Panc1 (cell line): Measurements from ENCODE around the gene TXNRD1.

Experiments
- POLR2AphosphoS5 ChIP-seq: IDR thresholded peaks from 2 replicates; pipeline ENCODE4 v1.6.1; 2012; ENCODE audit warnings: mild to moderate bottlenecking, low read depth, low read length, moderate library complexity
- TF ChIP-seq, protein P1 (sequence below), 2 experiments: IDR thresholded peaks; 2 replicates each; pipeline ENCODE4 v1.6.1; 2011 to 2012; ENCODE audit warnings: low read depth in 2 of 2, control low read depth in 1 of 2, low read length in 1 of 2, mild to moderate bottlenecking in 1 of 2, moderate library complexity in 1 of 2; ENCODE audit not compliant: insufficient read depth in 1 of 2
- TF ChIP-seq, protein P2 (sequence below): fragments of 450-650 bp; IDR thresholded peaks from 2 replicates; pipeline ENCODE4 v1.5.1; 2017; ENCODE audit warnings: mild to moderate bottlenecking

DNA sequence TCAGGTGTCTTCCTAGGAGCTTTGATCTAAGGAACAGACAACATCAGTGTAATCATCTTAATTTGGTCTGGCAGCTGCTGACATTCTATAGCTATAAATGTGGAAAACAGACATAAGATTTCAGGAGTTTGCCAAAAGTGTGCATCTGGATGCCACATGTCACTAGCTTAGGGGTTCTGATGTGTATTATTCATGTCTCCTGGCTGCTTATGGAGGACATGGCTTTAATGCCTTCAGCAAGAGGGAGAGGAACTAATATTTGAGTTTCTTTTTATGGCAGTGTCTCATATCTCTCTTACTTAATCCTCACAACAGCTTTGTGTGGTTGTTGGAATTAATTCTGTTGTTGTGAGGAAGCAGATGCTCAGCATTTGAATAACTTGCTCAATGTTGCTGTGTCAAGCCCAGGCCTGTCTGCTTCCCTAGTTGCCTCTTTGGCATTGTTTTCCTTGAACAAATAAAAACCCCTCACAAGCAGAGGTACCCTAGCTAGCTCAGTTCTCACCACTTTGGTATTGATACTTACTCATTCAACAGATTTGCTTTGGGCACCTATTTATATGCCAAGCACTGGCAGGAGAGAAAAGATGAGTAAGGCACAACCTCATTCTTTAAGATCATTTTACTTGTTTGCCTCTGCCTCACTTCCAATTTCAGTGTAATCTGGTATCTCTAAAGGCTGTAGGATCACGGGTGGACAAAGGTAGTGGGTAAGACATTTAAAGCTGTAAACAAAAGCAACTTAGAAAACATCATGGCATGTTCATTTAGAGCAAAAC is 48.2 kb downstream of the TXNRD1 start:
- TF ChIP-seq, protein P1, sequence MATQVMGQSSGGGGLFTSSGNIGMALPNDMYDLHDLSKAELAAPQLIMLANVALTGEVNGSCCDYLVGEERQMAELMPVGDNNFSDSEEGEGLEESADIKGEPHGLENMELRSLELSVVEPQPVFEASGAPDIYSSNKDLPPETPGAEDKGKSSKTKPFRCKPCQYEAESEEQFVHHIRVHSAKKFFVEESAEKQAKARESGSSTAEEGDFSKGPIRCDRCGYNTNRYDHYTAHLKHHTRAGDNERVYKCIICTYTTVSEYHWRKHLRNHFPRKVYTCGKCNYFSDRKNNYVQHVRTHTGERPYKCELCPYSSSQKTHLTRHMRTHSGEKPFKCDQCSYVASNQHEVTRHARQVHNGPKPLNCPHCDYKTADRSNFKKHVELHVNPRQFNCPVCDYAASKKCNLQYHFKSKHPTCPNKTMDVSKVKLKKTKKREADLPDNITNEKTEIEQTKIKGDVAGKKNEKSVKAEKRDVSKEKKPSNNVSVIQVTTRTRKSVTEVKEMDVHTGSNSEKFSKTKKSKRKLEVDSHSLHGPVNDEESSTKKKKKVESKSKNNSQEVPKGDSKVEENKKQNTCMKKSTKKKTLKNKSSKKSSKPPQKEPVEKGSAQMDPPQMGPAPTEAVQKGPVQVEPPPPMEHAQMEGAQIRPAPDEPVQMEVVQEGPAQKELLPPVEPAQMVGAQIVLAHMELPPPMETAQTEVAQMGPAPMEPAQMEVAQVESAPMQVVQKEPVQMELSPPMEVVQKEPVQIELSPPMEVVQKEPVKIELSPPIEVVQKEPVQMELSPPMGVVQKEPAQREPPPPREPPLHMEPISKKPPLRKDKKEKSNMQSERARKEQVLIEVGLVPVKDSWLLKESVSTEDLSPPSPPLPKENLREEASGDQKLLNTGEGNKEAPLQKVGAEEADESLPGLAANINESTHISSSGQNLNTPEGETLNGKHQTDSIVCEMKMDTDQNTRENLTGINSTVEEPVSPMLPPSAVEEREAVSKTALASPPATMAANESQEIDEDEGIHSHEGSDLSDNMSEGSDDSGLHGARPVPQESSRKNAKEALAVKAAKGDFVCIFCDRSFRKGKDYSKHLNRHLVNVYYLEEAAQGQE (IDR thresholded peaks at IDR 0.05; ENCODE audit: insufficient read depth in 1 of 2, low read depth in 2 of 2, low read length in 1 of 2) = no peak
- TF ChIP-seq, protein P2, sequence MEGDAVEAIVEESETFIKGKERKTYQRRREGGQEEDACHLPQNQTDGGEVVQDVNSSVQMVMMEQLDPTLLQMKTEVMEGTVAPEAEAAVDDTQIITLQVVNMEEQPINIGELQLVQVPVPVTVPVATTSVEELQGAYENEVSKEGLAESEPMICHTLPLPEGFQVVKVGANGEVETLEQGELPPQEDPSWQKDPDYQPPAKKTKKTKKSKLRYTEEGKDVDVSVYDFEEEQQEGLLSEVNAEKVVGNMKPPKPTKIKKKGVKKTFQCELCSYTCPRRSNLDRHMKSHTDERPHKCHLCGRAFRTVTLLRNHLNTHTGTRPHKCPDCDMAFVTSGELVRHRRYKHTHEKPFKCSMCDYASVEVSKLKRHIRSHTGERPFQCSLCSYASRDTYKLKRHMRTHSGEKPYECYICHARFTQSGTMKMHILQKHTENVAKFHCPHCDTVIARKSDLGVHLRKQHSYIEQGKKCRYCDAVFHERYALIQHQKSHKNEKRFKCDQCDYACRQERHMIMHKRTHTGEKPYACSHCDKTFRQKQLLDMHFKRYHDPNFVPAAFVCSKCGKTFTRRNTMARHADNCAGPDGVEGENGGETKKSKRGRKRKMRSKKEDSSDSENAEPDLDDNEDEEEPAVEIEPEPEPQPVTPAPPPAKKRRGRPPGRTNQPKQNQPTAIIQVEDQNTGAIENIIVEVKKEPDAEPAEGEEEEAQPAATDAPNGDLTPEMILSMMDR = no peak
- no peak for TF ChIP-seq POLR2AphosphoS5
